Mucosa of descending colon (tissue), 3 donors: Measurements from ENCODE around the gene EIF2B5. TPM values are rescaled to one million over a fixed set of nuclear protein-coding genes. Genes with fewer than 3 reads are reported as not detected.
A peak's percentile ranks its signal among the peaks of the same experiment; 100 is the strongest.
"Not testable (repeated sequence)": the region's sequence is repeated elsewhere in the genome, so short reads cannot be mapped to it uniquely, and the experiment has no call there.

ENCODE experiments used
- ATAC-seq: fragments of 200-7000 bp; cut with Tn5 transposase; one replicate; pipeline ENCODE4 v1.9.1; 2020; ENCODE audit warnings: mild to moderate bottlenecking, moderate library complexity
- DNase-seq, 3 donors: peaks; one replicate each; pipeline ENCODE4 v3.0.0-alpha.2; 2020
- H3K36me3 ChIP-seq: fragments of 200-600 bp; one replicate; pipeline ENCODE4 v1.8.0; 2021; ENCODE audit warnings: low read depth, mild to moderate bottlenecking
- H3K4me1 ChIP-seq: fragments of 200-600 bp; one replicate; pipeline ENCODE4 v1.8.0; 2021; ENCODE audit warnings: low read depth, mild to moderate bottlenecking
- H3K4me3 ChIP-seq: fragments of 200-600 bp; one replicate; pipeline ENCODE4 v1.8.0; 2021; ENCODE audit warnings: mild to moderate bottlenecking
- H3K9me3 ChIP-seq: fragments of 200-600 bp; one replicate; pipeline ENCODE4 v1.8.0; 2021; ENCODE audit warnings: mild to moderate bottlenecking
- CTCF ChIP-seq: fragments of 200-600 bp; IDR thresholded peaks from one replicate; pipeline ENCODE4 v1.8.0; 2022; ENCODE audit warnings: antibody characterized with exemption, mild to moderate bottlenecking
- intact Hi-C, 2 donors: fragments of 100-400 bp; cut with DNase I in 1 of 2; cut with micrococcal nuclease in 1 of 2; formaldehyde crosslinking; loops; one replicate each; pipeline versions ENCODE4 v1.11.0 to v1.11.1; 2022; cut with DNase I, micrococcal nuclease
- total RNA-seq, 3 donors: library from RNA; stranded (reverse); fragmentation: NEBNext Ultra II Directional in 2 of 3; extraction: Animal tissue kit (Norgen Biotek cat#: 25700) in 2 of 3; gene quantifications; one replicate each; pipeline versions ENCODE4 v1.2.1 to v1.2.4, GENCODE V29; 2021 to 2023
- donor health status: DM: no; HTN: no; CAD: no; lungs with moderate emphysema.
- donor health status: DM: no; HTN: no; CAD: no.
- donor health status: DM: no; HTN: yes; CAD: no.

The EIF2B5 gene
- total RNA-seq, 3 donors from 2014 or later, result 41.4 to 48.6 (median 47.0) TPM

- no peaks in the 10 kb centered on the region for H3K4me1 ChIP-seq
- H3K9me3 ChIP-seq, result no peaks in the 10 kb centered on the region
- DNase-seq, result no peak
- no peaks in the 10 kb centered on the region for H3K36me3 ChIP-seq
- ATAC-seq, result peak; percentile 63
- intact Hi-C loops, result no loop called here
- no peak for TF ChIP-seq CTCF
- no peak overlapping the region for H3K4me3 ChIP-seq
Observed at GRCh38 chr3:184099806-184100686, 35.1 kb upstream of the EIF2B5 start.

- intact Hi-C loops, result no loop called here
- H3K36me3 ChIP-seq, result no peaks in the 10 kb centered on the region
- DNase-seq, result no peak
- no peaks in the 10 kb centered on the region for H3K9me3 ChIP-seq
- TF ChIP-seq CTCF, result no peak
- no peak for ATAC-seq
- H3K4me1 ChIP-seq, result no peaks in the 10 kb centered on the region
- H3K4me3 ChIP-seq, result no peak overlapping the region
Observed at GRCh38 chr3:184110316-184110725, 24.8 kb upstream of the EIF2B5 start.

- intact Hi-C loops, result no loop called here
- no peak for TF ChIP-seq CTCF
- Histone ChIP-seq H3K4me1 (no peaks in the 10 kb centered on the region), H3K36me3 (no peaks in the 10 kb centered on the region), H3K4me3 (no peak overlapping the region), H3K9me3 (no peaks in the 10 kb centered on the region)
- ATAC-seq (no peak), DNase-seq (no peak)
Observed at GRCh38 chr3:184116017-184116416, 19.1 kb upstream of the EIF2B5 start.

GRCh38 chr3:184117636-184118035, 17.5 kb upstream of the EIF2B5 start:
- no peaks in the 10 kb centered on the region for H3K9me3 ChIP-seq
- ATAC-seq (no peak), DNase-seq (no peak)
- intact Hi-C loops, result no loop called here
- no peaks in the 10 kb centered on the region for H3K4me1 ChIP-seq
- no peak overlapping the region for H3K4me3 ChIP-seq
- TF ChIP-seq CTCF, result no peak
- no peaks in the 10 kb centered on the region for H3K36me3 ChIP-seq

GRCh38 chr3:184121031-184121430, 14.1 kb upstream of the EIF2B5 start:
- H3K9me3 ChIP-seq, DNase-seq, H3K4me1 ChIP-seq, intact Hi-C loops, H3K4me3 ChIP-seq, ATAC-seq, H3K36me3 ChIP-seq: not testable (repeated sequence)

GRCh38 chr3:184126006-184126405, 9.2 kb upstream of the EIF2B5 start:
- no peaks in the 10 kb centered on the region for H3K36me3 ChIP-seq
- no peak for ATAC-seq
- no peaks in the 10 kb centered on the region for H3K4me1 ChIP-seq
- H3K4me3 ChIP-seq, result no peak overlapping the region
- no peak for TF ChIP-seq CTCF
- H3K9me3 ChIP-seq, result no peaks in the 10 kb centered on the region
- no peak for DNase-seq
- intact Hi-C loops, result no loop called here
